ENCODE measurements around the gene CKB. TPM values are rescaled to one million over a fixed set of nuclear protein-coding genes. Genes with fewer than 3 reads are reported as not detected.

The CKB gene
- total and polyA plus RNA-seq, 2 experiments from 2014 or later, result 18.5 to 28.0 TPM

GRCh38 chr14:103504991-103505565, 17.6 kb downstream of the CKB start:
- in situ Hi-C loops (cut with MboI), result no loop called here
- H2AFZ ChIP-seq, result no peak overlapping the region
- H3K27ac ChIP-seq, result no peak overlapping the region
- no peak overlapping the region for H3K9ac ChIP-seq
- H3K4me1 ChIP-seq (ENCODE audit: insufficient read depth), result peaks cover 4% of the 10 kb centered on the region; the same call in 1 of the 2 replicates
- H3K4me3 ChIP-seq, result no peak overlapping the region
- H3K4me2 ChIP-seq (ENCODE audit: unreplicated experiment), result no peak overlapping the region
- 80 to 84% methylated on average over 8 of the region's 8 CpGs for WGBS, 2 experiments (ENCODE audit: low coverage in 1 of 2, low lambda C conversion rate in 2 of 2, missing lambda C conversion rate in 2 of 2)
- TF ChIP-seq EZH2phosphoT487 (IDR thresholded peaks at IDR 0.05; ENCODE audit: insufficient read depth, low read depth), result no peak
- TF ChIP-seq EZH2 (IDR thresholded peaks at IDR 0.05; ENCODE audit: insufficient read depth, poor library complexity, severe bottlenecking), result no peak
- peak; percentile 45 for DNase-seq
- H3K9me2 ChIP-seq (ENCODE audit: insufficient read depth), result no peaks in the 10 kb centered on the region
- peaks cover 40% of the 10 kb centered on the region for H3K79me2 ChIP-seq (ENCODE audit: insufficient read depth)
- no peaks in the 10 kb centered on the region for H3K27me3 ChIP-seq (replicated peaks; ENCODE audit: insufficient read depth)
- 0 out of 2 replicates have a peak, but pooled peaks cover under 1% of the 10 kb centered on the region for H3F3A ChIP-seq (ENCODE audit: insufficient read depth)
- no peaks in the 10 kb centered on the region for H3K9me3 ChIP-seq (ENCODE audit: low read depth)
- H3K36me3 ChIP-seq (ENCODE audit: low read depth), result peaks cover 42% of the 10 kb centered on the region
- H4K20me1 ChIP-seq (ENCODE audit: insufficient read depth), result no peaks in the 10 kb centered on the region

GRCh38 chr14:103503296-103503695, 19.3 kb downstream of the CKB start:
- Histone ChIP-seq H3F3A (ENCODE audit: insufficient read depth) (peaks cover 15% of the 10 kb centered on the region; the same call in 1 of the 2 replicates), H3K4me2 (ENCODE audit: unreplicated experiment) (no peak overlapping the region), H3K9me2 (ENCODE audit: insufficient read depth) (no peaks in the 10 kb centered on the region), H3K79me2 (ENCODE audit: insufficient read depth) (peaks cover 38% of the 10 kb centered on the region), H3K9ac (no peak overlapping the region), H3K4me3 (no peak overlapping the region), H3K27me3 (replicated peaks; ENCODE audit: insufficient read depth) (no peaks in the 10 kb centered on the region), H2AFZ (no peak overlapping the region), H3K9me3 (ENCODE audit: low read depth) (no peaks in the 10 kb centered on the region), H3K4me1 (ENCODE audit: insufficient read depth) (peaks cover 4% of the 10 kb centered on the region; the same call in 1 of the 2 replicates), H3K27ac (no peak overlapping the region), H4K20me1 (ENCODE audit: insufficient read depth) (no peaks in the 10 kb centered on the region), H3K36me3 (ENCODE audit: low read depth) (peaks cover 54% of the 10 kb centered on the region)
- in situ Hi-C loops (cut with MboI), result no loop called here
- 90 to 91% methylated on average over 12 of the region's 12 CpGs for WGBS, 2 experiments (ENCODE audit: low coverage in 1 of 2, low lambda C conversion rate in 2 of 2, missing lambda C conversion rate in 2 of 2)
- no peak for TF ChIP-seq EZH2phosphoT487 (IDR thresholded peaks at IDR 0.05; ENCODE audit: insufficient read depth, low read depth)
- TF ChIP-seq EZH2 (IDR thresholded peaks at IDR 0.05; ENCODE audit: insufficient read depth, poor library complexity, severe bottlenecking), result no peak
- DNase-seq, result no peak

- no peaks in the 10 kb centered on the region for H3K27me3 ChIP-seq (replicated peaks; ENCODE audit: insufficient read depth)
- H4K20me1 ChIP-seq (ENCODE audit: insufficient read depth), result no peaks in the 10 kb centered on the region
- H3K79me2 ChIP-seq (ENCODE audit: insufficient read depth), result peaks cover 38% of the 10 kb centered on the region
- H3K27ac ChIP-seq, result no peak overlapping the region
- no peaks in the 10 kb centered on the region for H3K9me2 ChIP-seq (ENCODE audit: insufficient read depth)
- no peak for DNase-seq
- peaks cover 52% of the 10 kb centered on the region for H3K36me3 ChIP-seq (ENCODE audit: low read depth)
- peaks cover 17% of the 10 kb centered on the region; the same call in 1 of the 2 replicates for H3F3A ChIP-seq (ENCODE audit: insufficient read depth)
- in situ Hi-C loops (cut with MboI), result no loop called here
- 94 to 96% methylated on average over 18 of the region's 18 CpGs for WGBS, 2 experiments (ENCODE audit: low coverage in 1 of 2, low lambda C conversion rate in 2 of 2, missing lambda C conversion rate in 2 of 2)
- H3K4me1 ChIP-seq (ENCODE audit: insufficient read depth), result peaks cover 4% of the 10 kb centered on the region; the same call in 1 of the 2 replicates
- no peaks in the 10 kb centered on the region for H3K9me3 ChIP-seq (ENCODE audit: low read depth)
- TF ChIP-seq EZH2 (IDR thresholded peaks at IDR 0.05; ENCODE audit: insufficient read depth, poor library complexity, severe bottlenecking), result no peak
- no peak overlapping the region for H3K4me2 ChIP-seq (ENCODE audit: unreplicated experiment)
- no peak overlapping the region for H2AFZ ChIP-seq
- no peak overlapping the region for H3K9ac ChIP-seq
- no peak overlapping the region for H3K4me3 ChIP-seq
Measured at GRCh38 chr14:103502877-103503276, 19.8 kb downstream of the CKB start.

GRCh38 chr14:103501921-103502669, 20.5 kb downstream of the CKB start:
- peaks cover 4% of the 10 kb centered on the region; the same call in 1 of the 2 replicates for H3K4me1 ChIP-seq (ENCODE audit: insufficient read depth)
- no peaks in the 10 kb centered on the region for H3K27me3 ChIP-seq (replicated peaks; ENCODE audit: insufficient read depth)
- no peaks in the 10 kb centered on the region for H3K9me2 ChIP-seq (ENCODE audit: insufficient read depth)
- no peak overlapping the region for H3K9ac ChIP-seq
- no peak overlapping the region for H2AFZ ChIP-seq
- in situ Hi-C loops (cut with MboI), result no loop called here
- WGBS, 2 experiments (ENCODE audit: low coverage in 1 of 2, low lambda C conversion rate in 2 of 2, missing lambda C conversion rate in 2 of 2), result 86 to 88% methylated on average over 9 of the region's 9 CpGs
- no peak overlapping the region for H3K4me3 ChIP-seq
- H3K79me2 ChIP-seq (ENCODE audit: insufficient read depth), result peaks cover 42% of the 10 kb centered on the region
- no peak overlapping the region for H3K4me2 ChIP-seq (ENCODE audit: unreplicated experiment)
- H4K20me1 ChIP-seq (ENCODE audit: insufficient read depth), result no peaks in the 10 kb centered on the region
- H3K27ac ChIP-seq, result no peak overlapping the region
- no peak for DNase-seq
- peaks cover 17% of the 10 kb centered on the region; the same call in 1 of the 2 replicates for H3F3A ChIP-seq (ENCODE audit: insufficient read depth)
- TF ChIP-seq EZH2 (IDR thresholded peaks at IDR 0.05; ENCODE audit: insufficient read depth, poor library complexity, severe bottlenecking) (no peak), EZH2phosphoT487 (IDR thresholded peaks at IDR 0.05; ENCODE audit: insufficient read depth, low read depth) (no peak)
- no peaks in the 10 kb centered on the region for H3K9me3 ChIP-seq (ENCODE audit: low read depth)
- peaks cover 51% of the 10 kb centered on the region for H3K36me3 ChIP-seq (ENCODE audit: low read depth)
